Measurements from ENCODE around the gene ITIH2. TPM values are rescaled to one million over a fixed set of nuclear protein-coding genes. Genes with fewer than 3 reads are reported as not detected.
A peak's percentile ranks its signal among the peaks of the same experiment; 100 is the strongest.

The ITIH2 gene
- total RNA-seq, 1 donor = 0.09 TPM

DNA sequence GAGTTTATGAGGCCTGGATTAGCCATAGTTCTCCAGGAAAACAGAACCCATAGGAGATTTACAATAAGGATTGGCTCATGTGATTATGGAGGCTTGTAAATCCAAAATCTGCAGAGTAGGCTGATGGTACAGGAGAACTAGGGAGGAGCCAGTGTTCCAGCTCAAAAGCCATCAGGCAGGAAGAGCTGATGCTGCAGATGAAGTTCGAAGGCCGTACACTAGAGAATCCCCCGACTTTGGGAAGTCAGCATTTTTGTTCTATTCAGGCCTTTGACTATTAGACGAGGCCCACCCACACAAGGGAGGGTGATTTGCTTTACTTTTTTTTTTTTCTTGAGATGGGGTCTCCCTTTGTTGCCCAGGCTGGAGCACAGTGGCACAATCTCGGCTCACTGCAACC lies 47.1 kb downstream of the ITIH2 start:
- DNase-seq (ENCODE audit: low read depth) = no peak
- TF ChIP-seq, protein P1, sequence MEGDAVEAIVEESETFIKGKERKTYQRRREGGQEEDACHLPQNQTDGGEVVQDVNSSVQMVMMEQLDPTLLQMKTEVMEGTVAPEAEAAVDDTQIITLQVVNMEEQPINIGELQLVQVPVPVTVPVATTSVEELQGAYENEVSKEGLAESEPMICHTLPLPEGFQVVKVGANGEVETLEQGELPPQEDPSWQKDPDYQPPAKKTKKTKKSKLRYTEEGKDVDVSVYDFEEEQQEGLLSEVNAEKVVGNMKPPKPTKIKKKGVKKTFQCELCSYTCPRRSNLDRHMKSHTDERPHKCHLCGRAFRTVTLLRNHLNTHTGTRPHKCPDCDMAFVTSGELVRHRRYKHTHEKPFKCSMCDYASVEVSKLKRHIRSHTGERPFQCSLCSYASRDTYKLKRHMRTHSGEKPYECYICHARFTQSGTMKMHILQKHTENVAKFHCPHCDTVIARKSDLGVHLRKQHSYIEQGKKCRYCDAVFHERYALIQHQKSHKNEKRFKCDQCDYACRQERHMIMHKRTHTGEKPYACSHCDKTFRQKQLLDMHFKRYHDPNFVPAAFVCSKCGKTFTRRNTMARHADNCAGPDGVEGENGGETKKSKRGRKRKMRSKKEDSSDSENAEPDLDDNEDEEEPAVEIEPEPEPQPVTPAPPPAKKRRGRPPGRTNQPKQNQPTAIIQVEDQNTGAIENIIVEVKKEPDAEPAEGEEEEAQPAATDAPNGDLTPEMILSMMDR (IDR thresholded peaks at IDR 0.05; ENCODE audit: insufficient read depth, low read length) = no peak
- no peak overlapping the region for H3K4me3 ChIP-seq (ENCODE audit: low read depth, low read length)

DNA sequence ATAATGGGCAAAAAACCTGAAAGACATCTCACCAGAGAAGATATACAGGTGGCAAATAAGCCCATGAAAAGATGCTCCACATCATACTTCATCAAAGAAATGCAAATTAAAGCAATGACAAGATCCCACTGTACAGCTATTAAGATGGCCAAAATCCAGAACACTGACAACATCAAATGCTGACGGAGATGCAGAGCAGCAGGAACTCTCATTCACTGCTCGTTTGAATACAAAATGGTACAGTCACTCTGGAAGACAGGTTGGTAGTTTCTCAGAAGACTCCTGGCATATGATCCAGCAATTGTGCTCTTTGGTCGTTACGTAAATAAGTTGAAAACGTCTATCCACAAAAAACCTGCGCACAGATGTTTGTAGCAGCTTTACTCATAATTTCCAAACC lies 49.1 kb downstream of the ITIH2 start:
- H3K4me3 ChIP-seq (ENCODE audit: low read depth, low read length) = no peak overlapping the region
- TF ChIP-seq, protein P1 (IDR thresholded peaks at IDR 0.05; ENCODE audit: insufficient read depth, low read length) = no peak
- no peak for DNase-seq (ENCODE audit: low read depth)

DNA sequence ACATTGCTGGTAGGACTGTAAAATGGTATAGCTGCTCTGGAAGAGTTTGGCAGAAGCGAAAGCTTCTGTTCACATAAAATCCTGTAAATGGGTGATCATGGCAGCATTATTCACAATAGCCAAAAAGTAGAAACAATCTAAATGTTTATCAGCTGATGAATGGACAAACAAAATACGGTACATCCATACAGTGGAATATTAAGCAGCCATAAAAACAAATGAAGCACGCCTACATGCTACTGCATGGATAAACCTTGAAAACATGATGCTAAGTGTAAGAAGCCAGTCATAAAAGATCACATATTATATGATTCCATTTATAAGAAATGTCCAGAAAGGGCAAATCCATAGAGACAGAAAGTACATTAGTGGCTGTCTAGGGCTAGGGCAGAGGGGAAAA lies 52.0 kb downstream of the ITIH2 start:
- TF ChIP-seq, protein P1 (IDR thresholded peaks at IDR 0.05; ENCODE audit: insufficient read depth, low read length) = no peak
- DNase-seq (ENCODE audit: low read depth) = no peak
- H3K4me3 ChIP-seq (ENCODE audit: low read depth, low read length) = no peak overlapping the region

DNA sequence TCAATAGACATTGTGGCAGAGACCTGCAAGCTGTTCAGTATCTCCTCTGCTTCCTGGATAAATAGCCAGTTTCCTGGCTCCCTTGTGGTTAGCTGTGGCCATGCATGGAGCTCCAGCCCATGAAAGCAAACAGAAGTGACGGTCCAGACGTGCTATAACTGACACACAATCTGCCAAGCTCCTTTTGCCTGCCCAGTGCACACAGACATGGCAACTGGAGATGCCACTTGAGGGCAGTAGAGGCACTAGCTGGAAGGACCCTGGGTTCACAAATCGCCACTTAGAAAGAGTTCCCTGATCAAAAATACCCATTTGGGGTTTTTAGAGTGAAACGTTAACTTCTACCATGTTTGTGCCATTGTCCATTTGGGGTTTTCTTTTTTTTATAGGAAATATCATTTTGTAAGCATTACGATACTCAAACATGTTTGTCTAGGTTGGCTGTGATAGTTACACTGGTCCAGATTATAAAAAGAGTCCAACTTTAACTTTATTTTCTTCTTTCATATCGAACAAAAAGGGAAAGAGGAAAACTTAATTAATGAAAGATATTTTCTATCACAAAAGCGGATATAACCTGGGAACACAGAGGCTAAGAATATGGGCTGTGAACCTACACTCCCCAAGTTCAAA lies 53.4 kb downstream of the ITIH2 start:
- DNase-seq (ENCODE audit: low read depth) = peak; percentile 33
- H3K4me3 ChIP-seq (ENCODE audit: low read depth, low read length) = no peak overlapping the region
- TF ChIP-seq, protein P1 (IDR thresholded peaks at IDR 0.05; ENCODE audit: insufficient read depth, low read length) = peak; percentile 52

DNA sequence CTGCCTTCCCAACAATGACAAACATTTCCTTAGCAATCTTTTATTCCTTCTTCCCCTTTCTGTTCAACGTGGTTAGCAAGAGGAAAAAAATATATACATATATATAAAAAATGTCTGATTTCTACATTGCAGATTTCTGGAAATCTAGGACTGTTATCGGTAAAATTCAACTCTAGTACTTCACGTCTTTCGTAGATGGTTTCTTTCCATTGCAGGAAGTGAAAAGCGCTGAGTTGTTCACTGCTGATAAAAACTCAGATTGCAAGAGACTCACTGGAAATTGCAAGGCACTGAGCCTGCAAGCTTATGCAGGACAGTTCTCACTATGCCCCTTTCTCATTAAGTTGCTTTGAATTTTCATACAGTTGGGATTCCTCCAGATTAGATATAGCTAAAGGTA lies 60.8 kb downstream of the ITIH2 start:
- TF ChIP-seq, protein P1 (IDR thresholded peaks at IDR 0.05; ENCODE audit: insufficient read depth, low read length) = no peak
- no peak overlapping the region for H3K4me3 ChIP-seq (ENCODE audit: low read depth, low read length)
- DNase-seq (ENCODE audit: low read depth) = peak; percentile 46

DNA sequence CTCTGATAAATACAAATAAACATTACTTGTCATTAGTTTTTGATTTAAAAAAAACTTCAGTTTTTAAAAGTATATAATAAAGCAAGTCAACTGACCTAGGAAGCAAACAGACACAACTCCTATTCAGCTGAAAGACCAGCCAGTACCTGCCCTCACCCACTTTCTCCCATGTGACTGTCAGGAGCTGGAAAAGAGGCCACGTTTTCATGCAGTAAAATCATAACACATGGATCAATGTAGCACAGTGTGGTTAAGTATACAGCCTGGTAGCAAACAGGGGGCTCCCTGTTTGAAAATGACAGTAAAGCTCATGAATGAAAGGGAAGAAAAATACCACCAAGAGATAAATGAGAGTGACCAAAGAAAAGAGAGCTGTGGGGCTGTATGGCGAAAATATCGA lies 63.1 kb downstream of the ITIH2 start:
- no peak for DNase-seq (ENCODE audit: low read depth)
- TF ChIP-seq, protein P1 (IDR thresholded peaks at IDR 0.05; ENCODE audit: insufficient read depth, low read length) = no peak
- no peak overlapping the region for H3K4me3 ChIP-seq (ENCODE audit: low read depth, low read length)

DNA sequence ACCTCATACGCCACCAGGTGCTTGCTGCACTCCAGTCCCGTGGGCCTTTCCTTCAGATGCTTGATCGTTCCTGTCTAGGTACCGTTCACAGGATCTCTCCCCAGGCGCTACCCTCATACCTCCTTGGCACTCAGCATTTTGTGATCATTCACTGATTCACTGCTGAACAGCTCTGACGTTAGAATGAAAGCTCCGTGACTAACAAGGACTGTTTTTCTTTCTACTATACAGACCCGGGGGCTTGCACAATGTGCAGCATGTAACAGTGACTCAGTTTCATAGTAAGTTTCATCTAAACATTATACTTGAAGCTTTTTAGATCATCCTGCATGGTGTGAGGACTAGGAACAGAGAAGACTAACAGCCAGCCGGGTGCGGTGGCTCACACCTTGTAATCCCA lies 64.1 kb downstream of the ITIH2 start:
- peak; percentile 68 for DNase-seq (ENCODE audit: low read depth)
- no peak overlapping the region for H3K4me3 ChIP-seq (ENCODE audit: low read depth, low read length)
- TF ChIP-seq, protein P1 (IDR thresholded peaks at IDR 0.05; ENCODE audit: insufficient read depth, low read length) = no peak
